CD4-positive, alpha-beta T cell treated with Interleukin-4 for 1 hour (primary cell): ENCODE measurements around the gene STK4.

Experiments
- DNase-seq, 2 donors: peaks; one replicate each; pipeline ENCODE4 v3.0.0-alpha.2; 2020 to 2022

Gene STK4

DNA sequence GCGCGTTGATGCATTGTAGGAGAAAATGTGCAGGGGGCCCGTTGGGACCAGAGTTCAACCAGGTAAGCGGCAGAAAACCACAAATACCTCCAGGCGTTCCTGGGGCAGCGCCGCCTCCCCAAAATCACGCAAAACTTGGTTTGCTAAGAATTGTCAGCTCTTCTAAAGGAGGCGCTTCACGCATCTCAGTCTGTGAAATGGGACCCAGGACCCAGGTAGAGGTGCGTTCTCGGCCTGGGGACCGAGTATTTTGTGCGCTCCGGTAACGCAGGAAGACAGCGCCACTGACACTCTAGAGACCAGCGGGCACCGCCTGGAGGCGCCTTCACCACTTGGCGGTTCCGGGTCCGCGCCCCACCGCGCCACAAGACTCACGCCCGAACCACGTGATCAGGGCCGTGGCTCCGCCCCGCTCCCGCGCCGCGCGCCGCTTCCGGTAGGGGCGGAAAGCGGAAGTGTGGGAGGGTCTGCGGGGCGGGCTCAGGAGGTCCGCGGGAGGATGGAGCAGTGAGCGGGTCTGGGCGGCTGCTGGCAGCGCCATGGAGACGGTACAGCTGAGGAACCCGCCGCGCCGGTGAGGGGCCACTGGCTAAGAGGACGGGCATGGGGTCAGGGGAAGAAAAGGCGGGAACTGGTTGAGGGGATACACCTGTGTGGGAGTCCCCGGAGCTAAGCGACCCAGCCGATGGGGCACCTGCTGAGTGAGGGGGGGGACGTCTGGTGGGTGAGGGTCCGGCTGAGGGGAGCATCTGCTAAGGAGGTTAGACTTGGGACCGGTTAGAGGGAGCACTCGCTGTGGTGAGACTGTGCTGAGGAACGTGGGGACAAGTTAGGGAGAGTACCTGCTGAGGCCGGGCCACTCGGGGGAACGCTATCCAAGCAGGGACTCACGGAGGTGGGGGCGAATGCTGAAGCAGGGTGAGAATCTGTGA, at the start of gene STK4:
STK4 (plus strand) TSS at position 483 of the 932 bp plus-strand sequence; CDS start at position 540, 57 bp downstream.
- DNase-seq: peak; percentile 95 to 96

DNA sequence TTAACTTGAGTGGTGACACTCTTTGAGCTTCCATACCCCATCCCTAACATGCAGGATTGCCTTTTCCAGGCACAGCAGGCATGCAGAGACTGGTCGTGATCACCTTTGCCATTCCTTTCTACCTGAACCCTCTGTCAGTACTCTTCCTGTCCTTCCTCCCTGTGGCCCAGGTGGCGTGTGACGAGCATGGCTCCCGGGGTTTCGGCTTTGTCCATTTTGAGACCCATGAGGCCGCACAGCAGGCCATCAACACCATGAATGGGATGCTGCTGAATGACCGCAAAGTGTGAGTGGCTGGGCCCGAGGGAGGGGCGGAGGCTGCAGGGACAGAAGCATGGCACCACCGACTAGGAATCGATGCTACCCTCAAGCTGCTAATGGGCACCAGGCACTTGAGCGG, 49.7 kb upstream of the STK4 start:
- DNase-seq: no peak

DNA sequence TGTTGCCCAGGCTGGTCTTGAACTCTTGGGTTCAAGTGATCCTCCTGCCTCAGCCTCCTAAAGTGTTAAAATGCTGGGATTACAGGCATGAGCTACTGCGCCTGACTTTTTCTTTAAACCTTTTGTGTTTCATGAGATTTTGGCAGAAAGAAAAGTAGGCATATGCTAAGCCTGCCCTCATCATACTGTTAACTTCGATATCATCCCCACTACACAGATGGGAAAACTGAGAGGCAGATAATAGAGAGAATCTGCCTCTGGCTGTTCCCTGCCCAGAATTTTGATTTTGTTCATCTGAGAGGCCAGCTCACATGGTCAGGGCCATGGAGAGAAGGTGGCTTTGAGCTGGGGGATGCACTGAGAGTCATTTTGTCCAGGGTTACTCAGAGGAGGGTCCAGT, 48.9 kb upstream of the STK4 start:
- no peak for DNase-seq

DNA sequence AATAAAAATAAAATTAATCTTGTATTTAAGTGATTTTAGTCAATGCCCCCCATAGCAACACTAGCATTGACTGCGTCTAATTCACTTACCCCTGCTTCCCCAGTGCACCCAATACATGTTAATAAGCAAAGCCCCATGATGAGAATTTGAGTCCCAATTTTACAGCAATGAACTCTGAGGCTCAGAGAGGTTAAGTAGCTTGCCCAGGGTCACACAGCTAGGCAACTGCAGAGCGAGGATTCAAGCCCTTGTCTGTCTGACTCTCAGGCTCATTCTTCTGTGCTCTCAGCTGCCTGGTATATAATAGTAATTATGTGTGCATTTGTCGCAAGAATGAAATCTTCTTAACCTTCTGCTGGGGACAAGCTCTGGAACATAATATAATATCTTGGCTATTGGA, 48.0 kb upstream of the STK4 start:
- no peak for DNase-seq

DNA sequence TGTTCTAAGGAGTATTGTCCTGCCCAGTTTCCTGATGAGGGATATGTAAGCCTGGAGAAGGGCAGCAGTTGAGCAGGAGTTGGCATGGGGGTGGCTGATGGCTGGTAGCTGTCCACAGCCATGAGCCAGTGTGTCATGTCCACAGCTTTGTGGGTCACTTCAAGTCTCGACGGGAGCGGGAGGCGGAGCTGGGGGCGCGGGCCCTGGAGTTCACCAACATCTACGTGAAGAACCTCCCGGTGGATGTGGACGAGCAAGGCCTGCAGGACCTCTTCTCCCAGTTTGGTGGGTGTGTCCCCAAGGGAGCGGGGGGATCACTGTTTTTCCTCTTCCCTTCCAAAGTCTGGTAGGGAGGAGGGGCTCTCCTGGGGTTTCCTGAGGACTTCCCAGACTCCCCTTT, 47.6 kb upstream of the STK4 start:
- no peak for DNase-seq

DNA sequence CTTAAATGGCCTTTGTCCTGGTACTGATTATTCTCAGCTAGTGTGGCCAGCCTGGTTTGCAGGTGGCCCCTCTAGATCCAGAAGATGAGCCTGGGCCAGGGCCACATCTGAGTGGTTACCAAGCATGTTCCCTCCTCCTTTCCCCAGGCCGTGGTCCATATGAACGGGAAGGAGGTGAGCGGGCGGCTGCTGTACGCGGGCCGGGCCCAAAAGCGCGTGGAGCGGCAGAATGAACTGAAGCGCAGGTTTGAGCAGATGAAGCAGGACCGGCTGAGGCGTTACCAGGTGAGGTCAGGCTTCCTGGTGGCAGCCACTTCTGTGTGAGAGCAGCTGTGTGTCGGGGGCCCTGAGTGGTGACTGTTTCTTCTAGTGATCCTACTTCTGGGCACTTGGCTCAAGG, 44.9 kb upstream of the STK4 start:
- no peak for DNase-seq

DNA sequence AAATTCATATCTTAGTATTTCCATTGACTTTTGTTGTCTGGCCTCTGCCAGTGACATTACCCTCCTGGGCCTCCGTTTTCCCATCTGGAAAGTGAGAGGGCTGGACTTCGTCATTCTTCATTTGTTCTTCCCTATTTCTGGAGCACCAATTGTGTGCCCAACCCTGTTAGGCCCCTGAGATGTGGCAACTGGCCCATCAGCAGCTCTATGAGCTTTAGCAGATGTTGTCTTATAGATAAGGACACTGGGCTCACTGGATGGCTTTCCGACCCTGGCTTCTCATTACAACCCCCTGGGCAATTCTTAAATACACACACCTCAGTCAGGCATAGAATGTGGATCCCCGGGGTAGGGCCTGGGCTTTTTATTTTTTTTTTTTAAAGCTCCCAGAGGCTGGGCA, 41.8 kb upstream of the STK4 start:
- no peak for DNase-seq

DNA sequence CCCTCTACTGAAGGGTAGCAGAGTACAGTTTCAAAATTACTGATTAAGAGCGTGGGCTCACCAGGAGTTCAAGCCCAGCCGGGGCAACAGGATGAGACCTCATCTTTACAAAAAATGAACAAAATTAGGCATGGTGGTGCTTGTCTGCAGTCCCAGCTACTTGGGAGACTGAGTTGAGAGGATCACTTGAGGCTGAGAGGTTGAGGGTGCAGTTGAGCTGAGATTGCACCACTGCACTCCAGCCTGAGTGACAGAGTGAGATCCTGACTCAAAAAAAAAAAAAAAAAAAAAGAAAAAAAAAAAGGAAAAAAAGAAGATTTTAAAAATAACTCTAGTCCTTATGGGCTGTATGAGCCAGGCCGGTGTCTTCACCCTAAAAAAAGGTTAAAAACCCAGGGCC, 37.7 kb upstream of the STK4 start:
- DNase-seq: no peak

DNA sequence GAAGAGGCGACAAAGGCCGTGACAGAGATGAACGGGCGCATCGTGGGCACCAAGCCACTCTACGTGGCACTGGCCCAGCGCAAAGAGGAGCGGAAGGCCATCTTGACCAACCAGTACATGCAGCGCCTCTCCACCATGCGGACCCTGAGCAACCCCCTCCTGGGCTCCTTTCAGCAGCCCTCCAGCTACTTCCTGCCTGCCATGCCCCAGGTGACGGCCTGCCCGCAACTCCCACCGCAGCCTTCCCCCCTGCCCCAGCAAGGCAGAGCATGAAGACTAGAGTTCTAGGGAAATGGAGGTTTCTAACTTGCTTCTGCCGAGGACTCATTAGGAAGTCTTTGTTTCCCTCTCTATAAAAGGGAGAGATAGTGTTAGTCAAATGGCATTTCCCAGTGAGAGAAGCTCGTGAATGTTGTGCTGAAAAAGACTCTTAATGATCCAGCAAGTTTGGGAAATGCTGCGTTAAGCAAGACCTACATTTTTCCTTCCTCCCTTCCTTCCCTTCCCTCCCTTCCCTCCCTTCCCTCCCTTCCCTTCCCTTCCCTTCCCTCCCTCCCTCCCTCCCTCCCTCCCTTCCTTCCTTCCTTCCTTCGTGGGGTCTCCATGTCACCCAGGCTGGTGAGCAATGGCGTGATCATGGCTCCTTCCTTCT, 35.7 kb upstream of the STK4 start:
- no peak for DNase-seq

DNA sequence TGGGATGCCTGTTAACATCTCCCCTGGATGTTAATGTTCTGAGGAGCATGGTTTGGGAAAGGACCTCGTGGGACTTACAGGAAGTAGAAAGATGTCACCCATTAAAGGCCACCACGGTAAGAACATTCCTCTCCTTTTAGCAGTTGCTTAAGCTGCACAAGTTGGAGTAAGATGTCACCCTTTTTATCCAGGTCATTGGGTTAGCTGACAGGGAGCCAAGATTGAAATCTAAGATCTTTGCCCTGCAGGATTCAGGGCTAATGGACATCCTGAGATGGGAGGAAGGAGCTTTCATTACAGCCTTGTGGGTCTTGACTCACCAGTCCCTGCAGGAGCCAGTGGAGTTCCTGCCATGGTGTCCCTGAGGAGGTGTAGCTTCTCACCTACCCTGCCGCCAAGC, 34.4 kb upstream of the STK4 start:
- no peak for DNase-seq

DNA sequence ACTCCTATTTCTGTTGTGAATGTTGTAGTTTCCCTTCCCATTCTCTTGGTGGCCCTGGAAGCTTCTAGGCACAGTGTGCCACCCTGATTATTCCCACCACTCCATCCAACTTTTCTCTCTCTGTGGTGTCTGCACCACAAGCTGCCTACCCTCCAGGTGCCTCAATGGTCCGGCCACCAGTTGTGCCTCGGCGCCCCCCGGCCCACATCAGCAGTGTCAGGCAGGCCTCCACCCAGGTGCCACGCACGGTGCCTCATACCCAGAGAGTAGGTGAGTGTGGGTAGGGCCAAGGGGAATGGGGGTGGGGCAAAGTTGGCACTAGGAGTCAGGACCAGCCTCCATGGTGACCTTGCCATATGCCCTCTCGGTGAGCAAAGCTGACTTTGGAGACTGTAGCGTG, 33.4 kb upstream of the STK4 start:
- DNase-seq: no peak

DNA sequence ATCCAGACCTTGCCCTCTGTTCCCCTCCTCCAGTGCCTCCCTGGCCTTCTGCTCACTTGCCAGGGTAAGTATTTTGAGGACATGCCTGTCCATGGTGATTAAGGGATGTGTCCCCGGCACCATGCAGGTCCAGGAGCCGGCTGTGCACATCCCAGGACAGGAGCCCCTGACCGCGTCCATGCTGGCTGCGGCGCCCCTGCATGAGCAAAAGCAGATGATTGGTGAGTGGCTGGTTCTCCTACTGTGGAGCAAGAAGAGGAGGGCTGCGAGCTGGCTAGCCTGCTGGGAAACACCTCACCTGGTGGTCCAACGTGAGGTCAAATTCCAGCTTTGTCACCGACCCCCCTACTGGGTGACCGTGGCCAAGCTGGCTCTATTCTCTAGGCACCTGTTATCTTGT, 29.8 kb upstream of the STK4 start:
- DNase-seq: no peak

DNA sequence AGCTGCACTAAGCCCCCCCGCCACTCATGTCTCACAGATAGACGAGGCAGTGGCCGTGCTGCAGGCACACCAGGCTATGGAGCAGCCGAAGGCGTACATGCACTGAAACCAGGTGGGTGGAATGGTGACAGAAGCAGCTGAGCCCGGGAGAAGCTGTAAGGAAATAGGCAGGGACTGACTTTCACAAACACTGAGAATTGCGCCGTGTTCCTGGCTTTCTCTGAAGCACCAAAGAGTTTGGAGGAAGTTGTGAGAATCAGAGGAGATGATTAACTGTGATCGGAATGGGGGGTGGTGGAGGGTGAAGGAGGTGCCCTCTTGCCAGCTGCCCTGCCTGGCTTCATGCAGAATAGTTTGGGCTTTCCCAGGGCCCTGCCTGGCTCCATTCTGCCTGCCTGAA, 27.7 kb upstream of the STK4 start:
- DNase-seq: no peak

DNA sequence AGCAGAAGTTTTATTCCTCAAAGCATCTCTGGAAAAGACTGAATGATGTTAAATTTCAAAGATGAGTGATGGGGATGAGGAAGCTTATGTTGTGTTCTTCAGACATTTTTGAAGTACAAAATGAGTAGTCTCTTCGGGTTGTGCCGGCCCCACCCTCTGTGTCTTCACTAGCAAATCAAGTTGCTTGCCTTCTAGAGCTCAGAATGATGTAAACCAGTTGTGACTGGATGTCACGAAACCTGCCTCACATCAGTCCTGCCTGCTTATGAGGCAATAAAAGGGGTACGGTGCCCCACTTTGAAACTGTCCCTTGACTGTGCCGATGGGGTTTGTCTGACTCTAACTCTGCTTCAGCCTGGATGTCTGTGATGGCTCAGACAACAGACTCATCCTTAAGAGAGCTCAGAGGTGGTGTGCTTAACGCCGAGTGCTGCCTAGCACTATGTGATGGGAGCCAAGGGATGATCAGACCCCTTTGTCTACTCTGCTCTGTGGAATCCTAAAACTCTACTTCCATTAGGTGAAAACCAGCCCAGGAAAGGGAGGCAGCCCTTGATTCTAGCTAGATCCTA, 25.1 kb upstream of the STK4 start:
- DNase-seq: no peak

DNA sequence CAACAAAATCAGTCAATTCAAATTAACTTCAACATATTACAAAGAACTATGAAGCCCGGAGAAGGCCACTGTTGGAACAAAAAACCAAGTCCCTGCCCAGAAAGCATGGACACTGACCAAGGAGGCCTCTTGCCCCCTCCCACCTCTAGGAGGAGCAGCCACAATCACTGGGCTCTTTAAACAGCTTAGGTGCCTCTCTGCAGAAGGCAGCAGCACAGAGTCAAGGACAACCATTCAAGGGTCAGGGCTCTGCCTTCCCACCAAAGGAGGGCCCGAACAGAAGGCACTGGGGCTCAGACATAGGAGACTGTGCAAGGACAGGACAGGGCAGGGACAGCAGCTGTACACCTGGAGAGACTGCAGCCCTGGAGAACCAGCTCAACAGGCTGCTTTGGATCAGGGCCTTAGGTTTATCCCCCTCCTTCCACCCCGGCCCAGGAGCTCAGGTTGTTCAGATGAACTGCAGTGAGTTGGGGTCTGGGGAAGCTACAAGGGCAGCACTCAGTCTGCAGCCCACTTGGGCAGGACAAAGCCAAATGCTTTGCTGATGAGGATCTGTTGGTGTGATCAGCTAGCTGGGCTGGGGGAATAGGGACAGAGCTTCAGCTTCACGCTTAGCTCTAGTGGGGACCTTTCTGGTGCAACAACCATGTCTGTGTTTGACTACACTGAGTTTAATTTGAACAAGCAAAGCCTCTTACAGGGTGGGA, 23.9 kb upstream of the STK4 start:
- no peak for DNase-seq

DNA sequence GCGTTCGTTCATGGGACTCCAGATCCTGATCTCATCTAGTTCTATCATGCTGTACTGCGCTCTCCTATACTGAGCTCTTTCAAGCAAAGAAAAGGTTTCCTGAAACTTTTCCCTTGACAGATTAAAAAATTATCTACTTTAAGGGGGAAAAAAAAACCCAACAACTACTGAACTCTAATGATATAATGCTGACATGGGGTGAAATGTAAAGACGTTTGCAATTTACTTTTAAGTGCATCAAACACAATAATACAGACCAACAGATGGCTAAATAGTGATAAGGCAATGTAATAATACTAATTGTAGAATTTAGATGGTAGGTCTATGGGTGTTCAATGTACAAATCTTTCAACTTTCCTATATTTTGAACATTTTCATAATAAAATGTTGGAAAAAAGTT, 22.5 kb upstream of the STK4 start:
- no peak for DNase-seq

DNA sequence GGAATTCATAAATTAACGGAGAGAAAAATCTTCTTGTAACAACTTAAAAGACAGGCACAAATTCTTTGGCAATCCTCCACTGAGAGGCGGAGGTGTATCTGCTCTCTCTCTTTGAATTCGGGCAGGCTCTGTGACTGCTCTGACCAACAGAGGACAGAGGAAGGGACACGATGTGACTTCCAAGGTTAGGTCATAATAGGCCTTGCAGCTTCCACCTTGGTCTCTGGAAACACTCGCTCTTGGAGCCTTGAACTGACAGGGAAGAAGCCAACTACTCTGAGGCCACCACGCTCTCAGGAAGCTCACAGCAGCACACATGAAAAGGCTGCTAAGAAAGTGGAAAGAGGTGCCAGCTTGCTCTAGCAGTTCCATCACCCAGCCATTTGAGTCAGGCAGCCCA, 21.1 kb upstream of the STK4 start:
- DNase-seq: no peak

DNA sequence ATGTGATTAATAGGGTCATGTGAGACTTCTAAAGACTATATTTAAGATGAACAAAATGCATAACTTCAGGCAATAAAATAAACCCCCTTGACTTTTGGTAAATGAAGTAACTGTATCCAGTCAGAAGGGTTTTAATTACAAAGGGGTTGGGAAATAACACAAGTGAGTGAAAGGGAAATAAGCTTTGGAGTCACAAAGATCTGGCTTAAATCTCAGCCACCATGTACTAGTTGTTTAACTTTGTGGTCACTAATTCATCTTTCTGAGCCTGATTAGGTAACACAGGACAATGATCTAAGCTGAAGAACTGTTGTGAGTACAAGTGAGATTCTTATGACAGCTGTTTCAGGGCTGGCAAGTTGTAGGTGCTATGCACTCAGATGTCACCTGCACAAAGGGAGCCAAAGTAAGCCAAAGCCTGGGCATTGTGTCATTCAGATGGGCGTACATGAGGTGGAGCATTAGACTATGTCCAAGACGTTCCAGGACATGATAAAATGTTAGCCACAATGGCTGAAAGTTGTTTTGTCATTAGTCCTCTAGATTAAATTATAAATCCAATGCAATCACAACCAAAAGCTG, 19.9 kb upstream of the STK4 start:
- DNase-seq: no peak

DNA sequence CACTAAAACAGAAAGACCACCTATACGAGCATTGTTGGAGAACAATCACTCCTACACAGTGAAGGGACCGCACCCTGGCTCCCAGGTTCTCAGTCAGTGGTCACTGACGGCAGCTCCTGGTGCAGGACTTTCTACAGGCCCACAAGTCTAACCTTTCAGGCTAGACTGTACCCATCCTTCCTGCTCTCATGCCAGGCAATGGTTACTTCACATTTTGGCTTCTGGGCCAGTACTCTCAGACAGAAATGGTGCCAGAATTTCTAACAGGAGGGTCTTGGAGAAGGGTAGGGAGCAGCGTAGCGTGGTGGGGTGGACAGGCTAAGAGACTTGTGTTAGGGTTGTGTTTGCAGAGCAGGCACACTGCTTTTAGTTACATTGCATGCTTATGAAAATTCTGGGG, 18.2 kb upstream of the STK4 start:
- DNase-seq: no peak

DNA sequence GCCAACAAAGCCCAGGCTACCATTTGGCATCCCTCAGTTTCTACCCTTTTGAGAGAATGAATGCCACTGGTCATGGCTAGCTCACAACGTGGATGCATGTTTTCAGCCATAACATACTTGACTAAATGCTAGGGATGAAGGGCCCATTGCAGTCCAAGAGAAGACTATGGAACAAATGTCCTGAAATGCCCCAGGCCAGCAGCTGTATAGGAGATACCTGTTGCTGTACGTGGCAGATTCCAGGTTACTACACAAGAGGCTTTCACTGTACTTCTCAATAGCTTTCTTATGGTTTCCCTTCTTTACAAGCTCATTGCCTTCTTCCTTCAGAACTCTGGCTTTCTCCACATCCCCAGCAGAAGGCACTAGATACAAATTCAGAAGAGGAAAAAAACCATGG, 17.8 kb upstream of the STK4 start:
- no peak for DNase-seq

DNA sequence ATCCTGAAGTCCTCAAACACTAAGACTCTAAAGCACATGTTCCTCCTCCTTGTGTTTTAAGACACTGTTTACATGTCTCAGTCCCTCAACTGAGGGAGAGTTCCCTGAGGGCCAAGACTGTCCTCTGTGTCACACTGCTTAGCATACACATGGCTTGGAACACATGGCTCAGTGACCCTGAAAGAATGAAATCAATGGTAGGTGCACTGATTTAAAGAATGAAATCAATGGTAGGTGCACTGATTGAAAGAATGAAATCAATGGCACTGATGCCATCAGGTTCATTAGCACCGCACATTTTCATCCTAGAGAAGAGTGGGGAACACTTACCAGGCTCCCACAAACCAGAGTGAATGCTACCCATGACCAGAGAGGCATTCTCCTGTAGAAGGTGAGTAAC, 15.9 kb upstream of the STK4 start:
- no peak for DNase-seq

DNA sequence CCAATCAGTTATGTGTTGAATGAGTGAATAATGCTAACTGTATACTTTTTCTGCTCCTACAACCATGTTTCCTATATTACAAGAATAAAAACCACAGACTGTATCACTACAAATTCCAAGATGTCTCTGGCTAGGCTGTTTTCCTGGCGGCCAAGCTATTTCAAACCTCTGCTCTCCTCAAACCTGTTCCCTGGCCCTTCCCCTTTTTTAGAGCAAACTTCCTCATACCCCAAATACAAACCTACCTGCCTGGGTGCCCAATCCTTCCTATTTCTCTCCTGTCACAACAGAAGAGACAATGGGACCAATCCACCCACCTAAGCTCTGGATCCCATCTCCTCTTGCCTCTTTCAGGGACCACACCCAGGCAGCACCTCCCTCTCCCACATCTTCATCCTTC, 13.6 kb upstream of the STK4 start:
- no peak for DNase-seq

DNA sequence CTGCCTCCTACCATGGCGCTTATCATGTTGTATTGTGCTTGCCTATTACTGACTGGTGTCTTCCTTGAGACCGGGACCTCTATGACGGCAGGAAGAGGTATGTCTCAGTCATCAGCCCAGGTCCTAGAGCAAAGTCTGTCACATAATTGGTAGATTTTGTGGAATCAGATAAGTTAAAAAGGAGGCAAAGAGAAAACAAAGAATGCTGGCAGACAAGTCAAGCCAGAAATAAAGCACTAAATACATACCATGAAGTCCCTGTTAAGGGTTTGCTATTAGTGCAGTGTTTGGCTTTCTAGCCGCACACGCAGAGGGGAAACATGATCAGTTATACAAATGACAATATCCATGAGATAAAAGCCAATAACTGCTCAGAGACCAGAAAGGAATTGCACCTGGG, 12.1 kb upstream of the STK4 start:
- DNase-seq: no peak
